ENCODE data around the gene LRIG1. TPM values are rescaled to one million over a fixed set of nuclear protein-coding genes. Genes with fewer than 3 reads are reported as not detected.
A peak's percentile ranks its signal among the peaks of the same experiment; 100 is the strongest.

The LRIG1 gene
- 24.1 and 24.9 TPM in 2 replicates for total RNA-seq (2021)
- Bru-seq, nascent RNA: percentile 75 among the genes with signal in this experiment
- percentile 62 among the genes with signal in this experiment for BruChase-seq, experiment 1, labeled RNA remaining after a 2-hour chase
- BruChase-seq, experiment 2, labeled RNA remaining after a 6-hour chase: percentile 60 among the genes with signal in this experiment
- long read RNA-seq, full-length matches to known transcripts: 25 of 46 reads
- long read RNA-seq, partial matches to known transcripts: 5 of 46 reads
- long read RNA-seq, other reads (novel, unspliced or antisense): 16 of 46 reads

GRCh38 chr3:66500576-66501482 lies at the start of gene LRIG1:
Gene LRIG1, minus strand, starts transcription at chr3:66501022. Its CDS starts 615 bp downstream, at chr3:66500407.
- no peak for TF ChIP-seq EZH2 (IDR thresholded peaks at IDR 0.05; ENCODE audit: borderline replicate concordance, low read depth, low read length, poor library complexity, severe bottlenecking)
- TF ChIP-seq, protein P1, sequence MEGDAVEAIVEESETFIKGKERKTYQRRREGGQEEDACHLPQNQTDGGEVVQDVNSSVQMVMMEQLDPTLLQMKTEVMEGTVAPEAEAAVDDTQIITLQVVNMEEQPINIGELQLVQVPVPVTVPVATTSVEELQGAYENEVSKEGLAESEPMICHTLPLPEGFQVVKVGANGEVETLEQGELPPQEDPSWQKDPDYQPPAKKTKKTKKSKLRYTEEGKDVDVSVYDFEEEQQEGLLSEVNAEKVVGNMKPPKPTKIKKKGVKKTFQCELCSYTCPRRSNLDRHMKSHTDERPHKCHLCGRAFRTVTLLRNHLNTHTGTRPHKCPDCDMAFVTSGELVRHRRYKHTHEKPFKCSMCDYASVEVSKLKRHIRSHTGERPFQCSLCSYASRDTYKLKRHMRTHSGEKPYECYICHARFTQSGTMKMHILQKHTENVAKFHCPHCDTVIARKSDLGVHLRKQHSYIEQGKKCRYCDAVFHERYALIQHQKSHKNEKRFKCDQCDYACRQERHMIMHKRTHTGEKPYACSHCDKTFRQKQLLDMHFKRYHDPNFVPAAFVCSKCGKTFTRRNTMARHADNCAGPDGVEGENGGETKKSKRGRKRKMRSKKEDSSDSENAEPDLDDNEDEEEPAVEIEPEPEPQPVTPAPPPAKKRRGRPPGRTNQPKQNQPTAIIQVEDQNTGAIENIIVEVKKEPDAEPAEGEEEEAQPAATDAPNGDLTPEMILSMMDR (conservative IDR thresholded peaks at IDR 0.05; ENCODE audit: low read depth, low read length): no peak
- Histone ChIP-seq H3K27me3 (replicated peaks; ENCODE audit: insufficient read depth, low read depth, low read length, poor library complexity) (no peaks in the 10 kb centered on the region), H3K27ac (ENCODE audit: low read depth, low read length, poor library complexity, severe bottlenecking) (peak within 1 kb of the TSS; percentile 83), H3K36me3 (ENCODE audit: insufficient read depth, low read length, poor library complexity, severe bottlenecking) (no peaks in the 10 kb centered on the region), H3K4me3 (ENCODE audit: low read depth, low read length, poor library complexity, severe bottlenecking) (peak within 1 kb of the TSS; percentile 75), H3K4me1 (ENCODE audit: insufficient read depth, low read length, poor library complexity, severe bottlenecking) (peaks cover 18% of the 10 kb centered on the region), H3K9me3 (ENCODE audit: low read depth, low read length, poor library complexity, severe bottlenecking) (no peaks in the 10 kb centered on the region)
- intact Hi-C loops (cut with micrococcal nuclease; ENCODE audit: unreplicated experiment): loop anchor here (5.0 kb wide), 1 partner anchor 74 kb away; no protein-coding TSS in a partner anchor
- no TSS peak for BruUV-seq (replicated peaks)
- ChIA-PET CTCF (no interaction called here), POLR2A (ENCODE audit: low non-redundant PET) (no interaction called here)
- peak; percentile 96 for DNase-seq (ENCODE audit: low spot score)

GRCh38 chr3:66544619-66545429 lies 44.0 kb upstream of the LRIG1 start:
- Histone ChIP-seq H3K27ac (ENCODE audit: low read depth, low read length, poor library complexity, severe bottlenecking) (no peak overlapping the region), H3K9me3 (ENCODE audit: low read depth, low read length, poor library complexity, severe bottlenecking) (no peaks in the 10 kb centered on the region), H3K4me3 (ENCODE audit: low read depth, low read length, poor library complexity, severe bottlenecking) (no peak overlapping the region), H3K36me3 (ENCODE audit: insufficient read depth, low read length, poor library complexity, severe bottlenecking) (no peaks in the 10 kb centered on the region), H3K27me3 (replicated peaks; ENCODE audit: insufficient read depth, low read depth, low read length, poor library complexity) (no peaks in the 10 kb centered on the region), H3K4me1 (ENCODE audit: insufficient read depth, low read length, poor library complexity, severe bottlenecking) (peaks cover 11% of the 10 kb centered on the region)
- POLR2A ChIA-PET (ENCODE audit: low non-redundant PET): no interaction called here
- DNase-seq (ENCODE audit: low spot score): no peak
- intact Hi-C loops (cut with micrococcal nuclease; ENCODE audit: unreplicated experiment): loop anchor here (5.0 kb wide), 1 partner anchor 272 kb away; no protein-coding TSS in a partner anchor
- no TSS peak for BruUV-seq (replicated peaks)
- CTCF ChIA-PET: no interaction called here
- no peak for TF ChIP-seq EZH2 (IDR thresholded peaks at IDR 0.05; ENCODE audit: borderline replicate concordance, low read depth, low read length, poor library complexity, severe bottlenecking)
- TF ChIP-seq, protein P1 (conservative IDR thresholded peaks at IDR 0.05; ENCODE audit: low read depth, low read length): no peak

- DNase-seq (ENCODE audit: low spot score): no peak
- no peaks in the 10 kb centered on the region for H3K36me3 ChIP-seq (ENCODE audit: insufficient read depth, low read length, poor library complexity, severe bottlenecking)
- H3K27me3 ChIP-seq (replicated peaks; ENCODE audit: insufficient read depth, low read depth, low read length, poor library complexity): no peaks in the 10 kb centered on the region
- BruUV-seq (replicated peaks): no TSS peak
- H3K27ac ChIP-seq (ENCODE audit: low read depth, low read length, poor library complexity, severe bottlenecking): no peak overlapping the region
- POLR2A ChIA-PET (ENCODE audit: low non-redundant PET): interaction anchor here (0.7 kb wide), 1 partner anchor 9 kb away, joined by 16 read pairs; no protein-coding TSS in a partner anchor
- no peaks in the 10 kb centered on the region for H3K9me3 ChIP-seq (ENCODE audit: low read depth, low read length, poor library complexity, severe bottlenecking)
- no peak for TF ChIP-seq EZH2 (IDR thresholded peaks at IDR 0.05; ENCODE audit: borderline replicate concordance, low read depth, low read length, poor library complexity, severe bottlenecking)
- TF ChIP-seq, protein P1 (conservative IDR thresholded peaks at IDR 0.05; ENCODE audit: low read depth, low read length): no peak
- no peak overlapping the region for H3K4me3 ChIP-seq (ENCODE audit: low read depth, low read length, poor library complexity, severe bottlenecking)
- CTCF ChIA-PET: no interaction called here
- intact Hi-C loops (cut with micrococcal nuclease; ENCODE audit: unreplicated experiment): loop anchor here (5.0 kb wide), 1 partner anchor 275 kb away; no protein-coding TSS in a partner anchor
- peaks cover 29% of the 10 kb centered on the region for H3K4me1 ChIP-seq (ENCODE audit: insufficient read depth, low read length, poor library complexity, severe bottlenecking)
Measured at GRCh38 chr3:66542153-66542552, 41.3 kb upstream of the LRIG1 start.

Data from A673 (cell line).